ENCODE data around the gene TMEM121B. TPM values are rescaled to one million over a fixed set of nuclear protein-coding genes. Genes with fewer than 3 reads are reported as not detected.

Gene TMEM121B
- total RNA-seq, 1 donor from 2014 or later, result 12.2 TPM

GRCh38 chr22:17087498-17088131, 33.5 kb downstream of the TMEM121B start:
- Mint-ChIP-seq H3K9me3 (no peaks in the 10 kb centered on the region), H3K27me3 (ENCODE audit: low read depth) (peaks cover 41% of the 10 kb centered on the region), H3K27ac (ENCODE audit: unreplicated experiment) (no peak overlapping the region), H3K4me3 (no peak overlapping the region), H3K4me1 (peaks cover 9% of the 10 kb centered on the region), H3K36me3 (ENCODE audit: low read depth) (no peaks in the 10 kb centered on the region)
- TF ChIP-seq CTCF (conservative IDR thresholded peaks at IDR 0.05), result no peak
- DNase-seq (ENCODE audit: low read depth, low spot score), result no peak

GRCh38 chr22:17086788-17087497, 34.2 kb downstream of the TMEM121B start:
- no peak overlapping the region for H3K27ac Mint-ChIP-seq (ENCODE audit: unreplicated experiment)
- no peak for TF ChIP-seq CTCF (conservative IDR thresholded peaks at IDR 0.05)
- no peaks in the 10 kb centered on the region for H3K9me3 Mint-ChIP-seq
- H3K27me3 Mint-ChIP-seq (ENCODE audit: low read depth), result peaks cover 41% of the 10 kb centered on the region
- peak overlapping the region; percentile 83 for H3K4me3 Mint-ChIP-seq
- peaks cover 9% of the 10 kb centered on the region for H3K4me1 Mint-ChIP-seq
- no peak for DNase-seq (ENCODE audit: low read depth, low spot score)
- H3K36me3 Mint-ChIP-seq (ENCODE audit: low read depth), result no peaks in the 10 kb centered on the region

GRCh38 chr22:17086296-17086695, 34.9 kb downstream of the TMEM121B start:
- H3K4me1 Mint-ChIP-seq, result peaks cover 9% of the 10 kb centered on the region
- no peak for DNase-seq (ENCODE audit: low read depth, low spot score)
- H3K9me3 Mint-ChIP-seq, result no peaks in the 10 kb centered on the region
- TF ChIP-seq CTCF (conservative IDR thresholded peaks at IDR 0.05), result no peak
- peaks cover 41% of the 10 kb centered on the region for H3K27me3 Mint-ChIP-seq (ENCODE audit: low read depth)
- no peak overlapping the region for H3K27ac Mint-ChIP-seq (ENCODE audit: unreplicated experiment)
- H3K36me3 Mint-ChIP-seq (ENCODE audit: low read depth), result no peaks in the 10 kb centered on the region
- peak overlapping the region; percentile 83 for H3K4me3 Mint-ChIP-seq

GRCh38 chr22:17085277-17086181, 35.6 kb downstream of the TMEM121B start:
- H3K27ac Mint-ChIP-seq (ENCODE audit: unreplicated experiment), result no peak overlapping the region
- DNase-seq (ENCODE audit: low read depth, low spot score), result no peak
- no peak for TF ChIP-seq CTCF (conservative IDR thresholded peaks at IDR 0.05)

GRCh38 chr22:17084554-17085276, 36.4 kb downstream of the TMEM121B start, which contains the start of gene IL17RA:
Gene IL17RA (plus strand): TSS chr22:17085000. CDS start chr22:17085092, 92 bp downstream.
- no peak for TF ChIP-seq CTCF (conservative IDR thresholded peaks at IDR 0.05)
- no peak within 1 kb of the TSS for H3K27ac Mint-ChIP-seq (ENCODE audit: unreplicated experiment)
- peaks cover 44% of the 10 kb centered on the region for H3K27me3 Mint-ChIP-seq (ENCODE audit: low read depth)
- no peaks in the 10 kb centered on the region for H3K36me3 Mint-ChIP-seq (ENCODE audit: low read depth)
- DNase-seq (ENCODE audit: low read depth, low spot score), result peak; percentile 77
- peaks cover 9% of the 10 kb centered on the region for H3K4me1 Mint-ChIP-seq
- peak within 1 kb of the TSS; percentile 83 for H3K4me3 Mint-ChIP-seq
- H3K9me3 Mint-ChIP-seq, result no peaks in the 10 kb centered on the region

More at GRCh38 chr22:17085277-17086181, 35.6 kb downstream of the TMEM121B start:
- Mint-ChIP-seq H3K27me3 (ENCODE audit: low read depth) (peaks cover 41% of the 10 kb centered on the region), H3K4me1 (peaks cover 9% of the 10 kb centered on the region), H3K36me3 (ENCODE audit: low read depth) (no peaks in the 10 kb centered on the region), H3K4me3 (peak overlapping the region; percentile 83), H3K9me3 (no peaks in the 10 kb centered on the region)
